Trophoblast cell (in vitro differentiated cells and primary cell): ENCODE measurements around the gene PKP3.

ENCODE experiments used
- DNase-seq, 2 donors: peaks; one replicate each; pipeline ENCODE4 v3.0.0-alpha.2; 2016
- H2AFZ ChIP-seq: 2 replicates; pipeline ENCODE4 v1.6.1; 2013; ENCODE audit warnings: low read length, moderate library complexity, mild to moderate bottlenecking; ENCODE audit not compliant: insufficient read depth, poor library complexity
- H2AK5ac ChIP-seq: 2 replicates; pipeline ENCODE4 v1.6.1; 2013; ENCODE audit warnings: mild to moderate bottlenecking, low read length
- H2BK120ac ChIP-seq: 2 replicates; pipeline ENCODE4 v1.6.1; 2013; ENCODE audit warnings: low read length, mild to moderate bottlenecking, moderate library complexity; ENCODE audit not compliant: insufficient read depth, poor library complexity
- H2BK12ac ChIP-seq: 2 replicates; pipeline ENCODE4 v1.6.1; 2013; ENCODE audit warnings: mild to moderate bottlenecking, low read length, moderate library complexity
- H2BK5ac ChIP-seq: 2 replicates; pipeline ENCODE4 v1.6.1; 2013; ENCODE audit warnings: low read length, low read depth, moderate library complexity, mild to moderate bottlenecking; ENCODE audit not compliant: poor library complexity
- H3K14ac ChIP-seq: 2 replicates; pipeline ENCODE4 v1.6.1; 2013; ENCODE audit warnings: mild to moderate bottlenecking, low read length
- H3K18ac ChIP-seq: 2 replicates; pipeline ENCODE4 v1.6.1; 2013; ENCODE audit warnings: mild to moderate bottlenecking, low read length
- H3K23ac ChIP-seq: 2 replicates; pipeline ENCODE4 v1.6.1; 2013; ENCODE audit warnings: low read length
- H3K27ac ChIP-seq: 2 replicates; pipeline ENCODE4 v1.5.1; 2013; ENCODE audit warnings: low read depth, mild to moderate bottlenecking, inconsistent platforms, low read length, moderate library complexity
- H3K27me3 ChIP-seq: 2 replicates; pipeline ENCODE4 v1.6.1; 2013; ENCODE audit warnings: inconsistent platforms, mild to moderate bottlenecking, low read length, moderate library complexity; ENCODE audit not compliant: insufficient read depth
- H3K36me3 ChIP-seq, 2 experiments: 1 replicate in 1 of 2; 2 replicates in 1 of 2; pipeline ENCODE4 v1.6.1; 2013; ENCODE audit warnings: low read length in 2 of 2, mild to moderate bottlenecking in 2 of 2, moderate library complexity in 1 of 2; ENCODE audit not compliant: insufficient read depth in 2 of 2, control insufficient read depth in 1 of 2
- H3K4ac ChIP-seq: 2 replicates; pipeline ENCODE4 v1.6.1; 2013; ENCODE audit warnings: low read depth, mild to moderate bottlenecking, low read length, moderate library complexity
- H3K4me1 ChIP-seq, 2 experiments: 1 replicate in 1 of 2; 2 replicates in 1 of 2; pipeline ENCODE4 v1.6.1; 2013; ENCODE audit warnings: low read length in 2 of 2, mild to moderate bottlenecking in 2 of 2, moderate library complexity in 1 of 2; ENCODE audit not compliant: insufficient read depth in 2 of 2, control insufficient read depth in 1 of 2
- H3K4me2 ChIP-seq: 2 replicates; pipeline ENCODE4 v1.6.1; 2013; ENCODE audit warnings: inconsistent platforms, mild to moderate bottlenecking, low read length, moderate library complexity
- H3K4me3 ChIP-seq: 2 replicates; pipeline ENCODE4 v1.5.1; 2013; ENCODE audit warnings: mild to moderate bottlenecking, low read depth, low read length, inconsistent platforms
- H3K79me1 ChIP-seq: one replicate; pipeline ENCODE4 v1.6.1; 2013; ENCODE audit warnings: low read length
- H3K79me2 ChIP-seq: 2 replicates; pipeline ENCODE4 v1.6.1; 2013; ENCODE audit warnings: low read length, mild to moderate bottlenecking; ENCODE audit not compliant: control insufficient read depth, insufficient read depth, poor library complexity
- H3K9ac ChIP-seq: 2 replicates; pipeline ENCODE4 v1.6.1; 2013; ENCODE audit warnings: mild to moderate bottlenecking, low read length
- H3K9me3 ChIP-seq: 2 replicates; pipeline ENCODE4 v1.6.1; 2013; ENCODE audit warnings: low read depth, mild to moderate bottlenecking, control low read depth, inconsistent platforms, low read length; ENCODE audit not compliant: insufficient read depth
- H4K12ac ChIP-seq: 2 replicates; pipeline ENCODE4 v1.6.1; 2013; ENCODE audit warnings: low read depth, mild to moderate bottlenecking, low read length, moderate library complexity
- H4K8ac ChIP-seq: 2 replicates; pipeline ENCODE4 v1.6.1; 2013; ENCODE audit warnings: low read depth, mild to moderate bottlenecking, low read length, moderate library complexity
- H4K91ac ChIP-seq: one replicate; pipeline ENCODE4 v1.6.1; 2013; ENCODE audit warnings: low read depth, mild to moderate bottlenecking, low read length, moderate library complexity
- WGBS: extraction: QIAGEN DNeasy Blood & Tissue Kit; methylation state at CpG from one replicate; pipeline ENCODE4 v1.1.7; 2013; ENCODE audit warnings: missing lambda C conversion rate; ENCODE audit not compliant: insufficient read length, insufficient coverage; ENCODE audit errors: extremely low coverage; 5-methylcytosine and 5-hydroxymethylcytosine counted together

The PKP3 gene

DNA sequence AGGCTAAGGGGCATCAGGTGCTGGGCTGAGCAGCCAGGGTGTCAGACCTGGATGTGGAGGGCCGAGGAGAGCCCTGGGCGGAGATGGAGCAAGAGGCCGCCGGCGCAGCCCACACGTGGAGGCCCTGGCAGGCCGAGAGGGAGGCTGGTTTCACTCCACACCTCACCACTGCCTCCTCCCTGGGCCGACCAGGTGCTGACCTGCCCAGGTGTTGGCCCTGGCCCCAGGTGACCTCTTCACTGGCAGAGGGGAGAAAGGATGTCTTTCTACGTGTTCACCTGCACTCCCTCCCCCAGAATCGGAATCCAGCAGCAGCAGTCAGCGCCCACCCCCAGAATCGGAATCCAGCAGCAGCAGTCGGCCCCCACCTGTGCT, 47.0 kb downstream of the PKP3 start:
- DNase-seq = peak in 1 of 2 donors; percentile 18
- Histone ChIP-seq H3K27ac (no peak overlapping the region), H3K4me3 (no peak overlapping the region), H3K23ac (no peak overlapping the region), H3K18ac (no peak overlapping the region), H2BK5ac (no peak overlapping the region), H3K14ac (peak overlapping the region; percentile 66), H3K4me1 (peaks cover 3 to 6% of the 10 kb centered on the region in 2 experiments), H4K8ac (peak overlapping the region; percentile 48), H3K36me3 (no peaks in the 10 kb centered on the region), H4K12ac (no peak overlapping the region), H3K4ac (no peak overlapping the region), H3K79me2 (no peaks in the 10 kb centered on the region), H2AFZ (no peak overlapping the region), H2BK12ac (no peak overlapping the region), H3K27me3 (no peaks in the 10 kb centered on the region), H3K4me2 (no peak overlapping the region), H2AK5ac (no peak overlapping the region), H4K91ac (peak overlapping the region; percentile 20), H3K79me1 (peaks cover 3% of the 10 kb centered on the region), H2BK120ac (no peak overlapping the region), H3K9me3 (peaks cover 5% of the 10 kb centered on the region), H3K9ac (no peak overlapping the region)
- WGBS = no CpG with 5 or more reads among the region's 13 CpGs

DNA sequence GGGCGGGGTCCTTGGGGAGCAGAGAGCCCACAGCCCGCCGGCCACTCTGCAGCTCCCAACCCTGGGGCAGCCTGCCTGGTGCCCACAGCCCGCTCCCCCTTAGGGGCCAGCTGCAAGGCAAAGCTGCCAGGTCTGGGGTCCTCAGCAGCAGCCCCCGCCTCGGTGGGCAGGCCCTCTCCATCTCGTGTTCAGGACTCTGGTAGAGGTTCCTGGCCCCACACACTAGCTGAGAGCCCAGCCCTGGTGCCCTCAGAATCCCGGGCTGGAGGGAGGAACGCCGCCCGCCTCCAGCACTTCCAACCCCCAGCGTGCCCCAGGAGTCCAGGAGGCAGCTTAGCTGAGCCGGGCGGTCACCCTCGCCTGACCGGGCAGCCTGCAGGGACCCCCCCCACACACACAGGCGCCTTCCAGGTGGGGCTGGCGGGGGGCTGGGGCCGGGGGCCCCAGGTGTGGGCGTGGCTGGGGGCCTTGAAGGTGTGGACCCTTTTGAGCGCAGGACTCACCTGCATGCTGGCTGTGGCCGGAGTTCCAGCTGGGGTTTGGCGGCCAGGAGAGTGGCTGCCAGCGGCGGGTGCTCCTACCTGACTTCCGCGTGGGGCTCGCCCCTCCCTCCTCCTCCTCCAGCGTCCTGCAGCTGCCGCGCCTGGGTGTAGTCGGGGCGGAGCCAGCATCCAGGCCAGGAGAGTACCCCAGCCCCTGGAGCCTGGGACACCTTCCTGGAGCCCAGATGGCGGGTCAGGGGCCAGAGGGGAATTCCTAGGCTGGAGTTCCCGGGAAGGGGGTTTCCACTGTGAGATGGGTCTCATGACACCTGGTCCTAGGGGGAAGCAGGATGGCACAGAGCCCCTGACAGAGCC, 47.6 kb downstream of the PKP3 start, which contains the start of gene ANO9:
ANO9 (minus strand) TSS at position 594 of the 857 bp plus-strand sequence; CDS start at position 509, 85 bp downstream.
- Histone ChIP-seq H3K4me2 (peak within 1 kb of the TSS; percentile 45), H3K14ac (peak within 1 kb of the TSS; percentile 66), H3K27ac (no peak within 1 kb of the TSS), H4K91ac (peak within 1 kb of the TSS; percentile 32), H3K4ac (no peak within 1 kb of the TSS), H3K9ac (no peak within 1 kb of the TSS), H3K18ac (peak within 1 kb of the TSS; percentile 16), H3K4me1 (peaks cover 7 to 10% of the 10 kb centered on the region in 2 experiments), H2BK12ac (no peak within 1 kb of the TSS), H4K8ac (peak within 1 kb of the TSS; percentile 48), H2BK5ac (no peak within 1 kb of the TSS), H3K27me3 (no peaks in the 10 kb centered on the region), H2AK5ac (peak within 1 kb of the TSS; percentile 11), H3K79me1 (peaks cover 5% of the 10 kb centered on the region), H3K9me3 (peaks cover 5% of the 10 kb centered on the region), H3K79me2 (no peaks in the 10 kb centered on the region), H2BK120ac (no peak within 1 kb of the TSS), H3K23ac (no peak within 1 kb of the TSS), H2AFZ (no peak within 1 kb of the TSS), H3K4me3 (peak within 1 kb of the TSS; percentile 35), H4K12ac (no peak within 1 kb of the TSS), H3K36me3 (no peaks in the 10 kb centered on the region)
- no CpG with 5 or more reads among the region's 35 CpGs for whole genome bisulfite sequencing
- peak; percentile 36 to 56 for DNase-seq

DNA sequence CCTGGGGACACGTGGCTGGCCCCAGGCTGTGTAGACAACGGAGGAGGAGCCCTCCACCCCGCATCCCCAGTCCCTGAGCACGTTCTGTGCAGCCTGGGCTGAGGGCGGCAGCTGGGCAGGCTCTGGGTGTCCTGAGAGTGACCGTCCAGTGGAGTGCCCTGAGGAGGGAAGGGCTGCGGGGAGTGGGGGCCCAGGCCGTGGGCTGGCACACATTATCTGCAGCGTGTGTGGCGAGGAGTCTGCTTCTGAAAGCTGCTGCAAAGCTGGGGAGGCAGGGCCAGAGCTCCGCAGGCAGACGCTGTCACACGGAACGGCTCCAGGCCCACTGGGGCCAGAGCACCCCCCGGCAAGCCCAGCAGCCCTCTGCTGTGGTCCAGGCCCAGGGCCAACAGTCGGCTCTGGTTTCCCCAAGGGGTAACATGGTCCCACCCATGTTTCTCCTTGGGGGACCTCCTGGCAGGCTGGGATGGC, 48.6 kb downstream of the PKP3 start:
- H2BK5ac ChIP-seq = no peak overlapping the region
- H2AK5ac ChIP-seq = peak overlapping the region; percentile 9
- DNase-seq = no peak
- H3K23ac ChIP-seq = no peak overlapping the region
- no peak overlapping the region for H3K4me2 ChIP-seq
- no peaks in the 10 kb centered on the region for H3K27me3 ChIP-seq
- no peaks in the 10 kb centered on the region for H3K36me3 ChIP-seq
- no peak overlapping the region for H3K4ac ChIP-seq
- H3K4me3 ChIP-seq = no peak overlapping the region
- H4K8ac ChIP-seq = no peak overlapping the region
- no peak overlapping the region for H2BK12ac ChIP-seq
- H3K4me1 ChIP-seq = peaks cover 11 to 12% of the 10 kb centered on the region in 2 experiments
- no peaks in the 10 kb centered on the region for H3K9me3 ChIP-seq
- no peak overlapping the region for H2BK120ac ChIP-seq
- no peak overlapping the region for H2AFZ ChIP-seq
- H3K79me1 ChIP-seq = peaks cover 5% of the 10 kb centered on the region
- no peak overlapping the region for H3K14ac ChIP-seq
- WGBS = no CpG with 5 or more reads among the region's 16 CpGs
- H3K27ac ChIP-seq = no peak overlapping the region
- H3K18ac ChIP-seq = no peak overlapping the region
- no peak overlapping the region for H3K9ac ChIP-seq
- H4K91ac ChIP-seq = peak overlapping the region; percentile 32
- no peaks in the 10 kb centered on the region for H3K79me2 ChIP-seq
- H4K12ac ChIP-seq = no peak overlapping the region

DNA sequence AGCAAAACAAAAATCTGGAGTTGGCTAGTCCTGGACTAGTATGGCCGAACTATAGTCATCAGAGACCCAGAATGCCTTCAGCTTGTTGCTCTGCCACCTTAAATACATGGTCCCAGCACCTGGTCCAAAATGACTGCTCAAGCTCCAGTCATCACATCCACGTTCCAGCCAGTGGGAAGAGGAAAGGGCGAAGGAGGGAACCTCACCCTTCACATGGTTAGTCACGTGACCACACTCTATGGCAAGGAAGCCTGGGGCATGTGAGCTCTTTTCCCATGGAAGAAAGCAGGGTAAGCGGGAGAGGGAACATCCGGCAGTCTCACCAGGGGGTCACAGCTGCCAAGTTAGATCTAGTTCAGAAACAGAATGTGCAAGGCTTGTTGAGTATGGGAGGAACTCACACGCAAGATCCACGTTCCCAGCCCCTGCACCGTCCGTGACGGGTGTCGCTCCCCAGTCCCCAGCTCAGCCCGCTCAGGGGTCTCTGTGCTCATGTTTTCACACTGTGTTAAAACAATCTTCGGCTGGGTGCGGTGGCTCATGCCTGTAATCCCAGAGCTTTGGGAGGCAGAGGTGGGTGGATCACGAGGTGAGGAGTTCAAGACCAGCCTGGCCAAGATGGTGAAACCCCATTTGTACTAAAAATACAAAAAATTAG, 49.7 kb downstream of the PKP3 start:
- Histone ChIP-seq H4K91ac (no peak overlapping the region), H3K9me3 (no peaks in the 10 kb centered on the region), H3K79me1 (peaks cover 12% of the 10 kb centered on the region), H2AFZ (no peak overlapping the region), H4K12ac (no peak overlapping the region), H2BK120ac (no peak overlapping the region), H2BK5ac (no peak overlapping the region), H3K27me3 (no peaks in the 10 kb centered on the region), H3K18ac (no peak overlapping the region), H3K4me3 (no peak overlapping the region), H3K4me1 (peaks cover 14 to 17% of the 10 kb centered on the region in 2 experiments), H3K36me3 (no peaks in the 10 kb centered on the region), H3K4ac (no peak overlapping the region), H3K9ac (no peak overlapping the region), H3K14ac (no peak overlapping the region), H3K27ac (no peak overlapping the region), H4K8ac (no peak overlapping the region), H3K23ac (no peak overlapping the region), H2AK5ac (no peak overlapping the region), H3K4me2 (no peak overlapping the region), H2BK12ac (no peak overlapping the region), H3K79me2 (peaks cover 2% of the 10 kb centered on the region)
- DNase-seq = peak in 1 of 2 donors; percentile 48
- WGBS = no CpG with 5 or more reads among the region's 16 CpGs
